ENCODE results near the gene GNAL.
A peak's percentile ranks its signal among the peaks of the same experiment; 100 is the strongest.
"Not testable (repeated sequence)": the region's sequence is repeated elsewhere in the genome, so short reads cannot be mapped to it uniquely, and the experiment has no call there.

The GNAL gene

DNA sequence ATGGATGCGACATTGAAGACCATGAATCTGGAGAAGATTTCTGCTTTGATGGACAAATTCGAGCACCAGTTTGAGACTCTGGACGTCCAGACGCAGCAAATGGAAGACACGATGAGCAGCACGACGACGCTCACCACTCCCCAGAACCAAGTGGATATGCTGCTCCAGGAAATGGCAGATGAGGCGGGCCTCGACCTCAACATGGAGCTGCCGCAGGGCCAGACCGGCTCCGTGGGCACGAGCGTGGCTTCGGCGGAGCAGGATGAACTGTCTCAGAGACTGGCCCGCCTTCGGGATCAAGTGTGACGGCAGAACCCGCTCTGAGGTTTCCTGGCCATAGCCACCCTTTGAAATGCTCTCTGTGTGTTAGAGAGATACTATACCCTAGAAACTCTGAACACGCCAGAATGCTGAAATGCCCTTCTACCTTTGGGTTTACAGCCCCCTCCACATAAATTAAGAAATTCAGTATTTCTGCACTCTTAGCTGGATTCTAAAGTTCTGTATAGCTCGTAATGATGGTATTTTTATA is 162.8 kb downstream of the GNAL start:
- H3K27ac ChIP-seq = peak overlapping the region; percentile 69
- peak; percentile 28 for DNase-seq
- H3K27me3 ChIP-seq (ENCODE audit: insufficient read depth, low read depth, severe bottlenecking) = no peaks in the 10 kb centered on the region

GRCh38 chr18:11854554-11854953 is 165.5 kb downstream of the GNAL start:
- not testable (repeated sequence) for H3K27me3 ChIP-seq (ENCODE audit: insufficient read depth, low read depth, severe bottlenecking); H3K9me3 ChIP-seq (ENCODE audit: severe bottlenecking); DNase-seq; H3K36me3 ChIP-seq; H3K27ac ChIP-seq; H3K4me3 ChIP-seq (ENCODE audit: low read depth, low read length)

More for the DNA sequence above, 162.8 kb downstream of the GNAL start:
- H3K9me3 ChIP-seq (ENCODE audit: severe bottlenecking) = no peaks in the 10 kb centered on the region
- peaks cover 6% of the 10 kb centered on the region for H3K36me3 ChIP-seq
- H3K4me3 ChIP-seq (ENCODE audit: low read depth, low read length) = peak overlapping the region; percentile 95
- no peak for TF ChIP-seq CTCF (IDR thresholded peaks at IDR 0.05; ENCODE audit: low read depth, low read length)

DNA sequence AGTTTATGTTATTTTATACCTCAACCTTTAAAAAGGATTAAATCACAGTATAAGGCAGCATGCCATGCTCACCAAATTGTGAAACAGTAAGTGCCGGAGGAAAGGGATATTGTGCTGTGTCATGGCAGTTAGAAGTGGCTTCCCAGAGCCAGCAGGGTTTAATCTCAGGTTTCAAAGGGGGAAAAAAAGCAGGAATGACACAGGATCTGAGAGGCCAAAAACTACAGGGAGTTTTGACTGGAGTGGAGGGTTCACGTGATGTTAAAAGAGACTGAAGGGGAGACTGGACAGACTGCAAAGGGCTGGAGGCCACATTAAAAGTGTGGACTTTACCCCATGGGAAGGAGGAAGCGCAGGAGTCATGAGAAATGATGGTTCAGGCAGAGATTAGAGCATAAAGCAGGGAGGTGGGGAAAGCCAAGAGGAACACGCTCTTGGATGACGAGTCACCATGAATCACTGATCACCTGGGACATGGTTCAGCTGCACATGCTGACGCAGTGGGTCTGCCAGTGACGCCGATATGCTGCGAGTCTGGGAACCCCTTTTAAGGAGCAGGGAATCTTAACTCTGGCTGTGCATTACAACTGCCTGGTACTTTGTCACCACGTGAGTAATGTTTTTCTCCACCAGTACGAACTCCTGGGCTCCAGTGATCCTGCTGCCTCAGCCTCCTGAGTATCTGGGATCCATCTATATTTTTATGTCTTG is 168.3 kb downstream of the GNAL start:
- Histone ChIP-seq H3K4me3 (ENCODE audit: low read depth, low read length) (no peak overlapping the region), H3K36me3 (peaks cover 6% of the 10 kb centered on the region), H3K27me3 (ENCODE audit: insufficient read depth, low read depth, severe bottlenecking) (no peaks in the 10 kb centered on the region), H3K9me3 (ENCODE audit: severe bottlenecking) (no peaks in the 10 kb centered on the region), H3K27ac (no peak overlapping the region)
- TF ChIP-seq CTCF (IDR thresholded peaks at IDR 0.05; ENCODE audit: low read depth, low read length) = no peak
- DNase-seq = no peak

DNA sequence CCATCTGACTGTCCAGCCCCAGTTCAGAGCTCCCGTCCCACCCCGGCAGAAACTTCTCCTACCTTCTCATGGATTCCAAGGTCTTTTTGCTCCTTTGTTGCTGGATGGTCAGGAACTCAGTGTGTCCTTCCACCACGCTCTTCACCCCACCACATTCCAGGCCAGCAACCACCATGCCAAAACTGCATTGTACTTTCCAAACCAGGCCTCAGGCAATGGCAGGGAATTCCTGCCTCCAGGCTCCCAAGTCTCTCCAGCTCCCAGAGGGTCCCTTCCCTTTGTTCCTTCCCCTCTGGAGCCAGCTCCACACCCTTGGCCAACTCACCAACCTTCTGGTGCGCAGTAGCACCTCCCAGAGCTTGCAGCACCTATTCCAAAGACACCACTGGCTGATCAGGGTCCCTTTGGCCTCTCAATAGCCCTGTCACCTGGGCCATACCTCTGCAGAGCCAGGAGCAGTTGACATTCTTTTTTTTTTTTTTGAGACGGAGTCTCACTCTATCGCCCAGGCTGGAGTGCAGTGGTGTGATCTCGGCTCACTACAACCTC is 170.3 kb downstream of the GNAL start:
- Histone ChIP-seq H3K4me3 (ENCODE audit: low read depth, low read length) (no peak overlapping the region), H3K36me3 (no peaks in the 10 kb centered on the region), H3K27me3 (ENCODE audit: insufficient read depth, low read depth, severe bottlenecking) (no peaks in the 10 kb centered on the region), H3K27ac (no peak overlapping the region), H3K9me3 (ENCODE audit: severe bottlenecking) (no peaks in the 10 kb centered on the region)
- no peak for TF ChIP-seq CTCF (IDR thresholded peaks at IDR 0.05; ENCODE audit: low read depth, low read length)
- DNase-seq = no peak

DNA sequence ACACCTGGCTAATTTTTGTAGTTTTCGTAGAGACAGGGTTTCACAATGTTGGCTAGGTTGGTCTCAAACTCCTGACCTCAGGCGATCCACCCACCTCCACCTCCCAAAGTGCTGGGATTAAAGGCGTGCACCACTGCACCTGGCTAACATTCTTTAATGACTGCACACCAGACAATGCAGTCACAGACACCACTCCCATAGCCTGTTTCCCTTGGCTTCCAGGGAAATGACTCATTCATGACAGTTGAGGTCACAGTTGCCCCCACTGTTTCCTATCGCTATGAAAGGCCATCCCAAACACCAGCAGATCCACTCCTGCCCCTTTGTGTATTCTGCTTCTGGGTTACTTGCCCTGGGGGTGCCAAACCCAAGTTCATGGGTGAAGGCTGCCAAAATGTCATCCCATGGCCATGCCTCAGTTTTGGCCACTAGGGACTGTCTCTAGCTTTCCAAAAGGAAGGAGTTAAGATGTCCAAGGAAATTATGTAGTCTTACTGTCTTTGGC is 170.9 kb downstream of the GNAL start:
- no peaks in the 10 kb centered on the region for H3K9me3 ChIP-seq (ENCODE audit: severe bottlenecking)
- 0 out of 2 replicates have a peak, but pooled peaks have one; percentile 9 for TF ChIP-seq CTCF (IDR thresholded peaks at IDR 0.05; ENCODE audit: low read depth, low read length)
- DNase-seq = no peak
- H3K27me3 ChIP-seq (ENCODE audit: insufficient read depth, low read depth, severe bottlenecking) = no peaks in the 10 kb centered on the region
- no peak overlapping the region for H3K4me3 ChIP-seq (ENCODE audit: low read depth, low read length)
- no peak overlapping the region for H3K27ac ChIP-seq
- H3K36me3 ChIP-seq = no peaks in the 10 kb centered on the region

- H3K27ac ChIP-seq = no peak overlapping the region
- no peak overlapping the region for H3K4me3 ChIP-seq (ENCODE audit: low read depth, low read length)
- TF ChIP-seq CTCF (IDR thresholded peaks at IDR 0.05; ENCODE audit: low read depth, low read length) = no peak
Observed at GRCh38 chr18:11860594-11861450, 171.8 kb downstream of the GNAL start.

More at GRCh38 chr18:11860594-11861450, 171.8 kb downstream of the GNAL start:
- DNase-seq = no peak
- Histone ChIP-seq H3K9me3 (ENCODE audit: severe bottlenecking) (no peaks in the 10 kb centered on the region), H3K36me3 (no peaks in the 10 kb centered on the region), H3K27me3 (ENCODE audit: insufficient read depth, low read depth, severe bottlenecking) (no peaks in the 10 kb centered on the region)
